Endothelial cell of umbilical vein (primary cell): ENCODE data around the gene CEBPA.

ENCODE experiments used
- POLR2A ChIP-seq: IDR thresholded peaks from 2 replicates; pipeline ENCODE4 v1.6.1; 2012; ENCODE audit warnings: low read depth, mild to moderate bottlenecking, control low read depth, low read length
- POLR2AphosphoS5 ChIP-seq: IDR thresholded peaks from 2 replicates; pipeline ENCODE4 v1.6.1; 2012; ENCODE audit warnings: low read depth, mild to moderate bottlenecking, control low read depth, low read length, moderate library complexity; ENCODE audit not compliant: insufficient read depth
- TF ChIP-seq, protein P1 (sequence below), 2 donors: IDR thresholded peaks; 1 replicate in 1 of 2; 2 replicates in 1 of 2; pipeline ENCODE4 v1.5.1; 2011; ENCODE audit warnings: low read length in 2 of 2, mild to moderate bottlenecking in 2 of 2, moderate library complexity in 2 of 2, control low read depth in 1 of 2, inconsistent platforms in 1 of 2, low read depth in 1 of 2; ENCODE audit not compliant: insufficient read depth in 1 of 2; ENCODE audit errors: extremely low read depth in 1 of 2

DNA sequence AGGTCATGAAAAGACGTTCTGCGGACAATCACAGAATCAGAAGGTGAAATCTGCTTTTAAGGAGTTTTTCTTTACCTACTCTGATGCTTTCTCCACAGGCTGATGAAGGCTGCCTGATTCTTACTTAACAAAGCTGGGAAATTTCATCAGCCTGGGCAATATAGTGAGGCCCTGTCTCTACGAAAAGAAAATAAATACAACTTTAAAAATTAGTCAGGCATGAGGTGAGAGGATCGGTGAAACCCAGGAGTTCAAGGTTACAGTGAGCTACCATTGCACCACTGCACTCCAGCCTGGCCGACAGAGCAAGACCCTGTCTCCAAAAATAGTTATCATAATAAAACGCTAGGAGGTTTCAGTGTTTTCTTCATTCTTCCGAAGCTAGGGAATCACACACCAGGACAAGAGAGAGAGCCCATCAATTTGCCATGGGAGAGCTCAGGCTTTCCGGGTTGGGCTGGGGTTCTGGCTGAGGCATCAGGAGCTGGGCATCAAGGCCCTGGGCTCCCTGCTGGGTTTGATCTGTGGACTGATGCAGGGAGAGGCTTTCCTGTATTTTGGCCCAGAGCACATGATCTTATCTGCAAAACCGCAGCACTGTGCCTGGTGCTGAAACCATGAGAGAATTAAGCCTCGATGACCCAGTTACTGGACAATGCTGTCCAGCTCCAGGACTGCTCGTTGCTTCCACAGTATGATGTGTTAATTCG is 46.1 kb upstream of the CEBPA start:
- TF ChIP-seq, protein P1, sequence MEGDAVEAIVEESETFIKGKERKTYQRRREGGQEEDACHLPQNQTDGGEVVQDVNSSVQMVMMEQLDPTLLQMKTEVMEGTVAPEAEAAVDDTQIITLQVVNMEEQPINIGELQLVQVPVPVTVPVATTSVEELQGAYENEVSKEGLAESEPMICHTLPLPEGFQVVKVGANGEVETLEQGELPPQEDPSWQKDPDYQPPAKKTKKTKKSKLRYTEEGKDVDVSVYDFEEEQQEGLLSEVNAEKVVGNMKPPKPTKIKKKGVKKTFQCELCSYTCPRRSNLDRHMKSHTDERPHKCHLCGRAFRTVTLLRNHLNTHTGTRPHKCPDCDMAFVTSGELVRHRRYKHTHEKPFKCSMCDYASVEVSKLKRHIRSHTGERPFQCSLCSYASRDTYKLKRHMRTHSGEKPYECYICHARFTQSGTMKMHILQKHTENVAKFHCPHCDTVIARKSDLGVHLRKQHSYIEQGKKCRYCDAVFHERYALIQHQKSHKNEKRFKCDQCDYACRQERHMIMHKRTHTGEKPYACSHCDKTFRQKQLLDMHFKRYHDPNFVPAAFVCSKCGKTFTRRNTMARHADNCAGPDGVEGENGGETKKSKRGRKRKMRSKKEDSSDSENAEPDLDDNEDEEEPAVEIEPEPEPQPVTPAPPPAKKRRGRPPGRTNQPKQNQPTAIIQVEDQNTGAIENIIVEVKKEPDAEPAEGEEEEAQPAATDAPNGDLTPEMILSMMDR (IDR thresholded peaks at IDR 0.05; ENCODE audit: extremely low read depth in 1 of 2, insufficient read depth in 1 of 2, low read depth in 1 of 2, low read length in 2 of 2) = no peak
- TF ChIP-seq POLR2AphosphoS5 (no peak), POLR2A (no peak)
